ENCODE data around the gene TRRAP.

TRRAP gene

GRCh38 chr7:98992076-98992475, 113.7 kb downstream of the TRRAP start:
- no peak overlapping the region for H3K4me3 Mint-ChIP-seq
- no peaks in the 10 kb centered on the region for H3K4me1 Mint-ChIP-seq
- H3K27me3 Mint-ChIP-seq (ENCODE audit: low read depth): no peaks in the 10 kb centered on the region
- H3K9me3 Mint-ChIP-seq: no peaks in the 10 kb centered on the region
- TF ChIP-seq CTCF (IDR thresholded peaks at IDR 0.05; ENCODE audit: unreplicated experiment in 3 of 3): no peak
- no peak overlapping the region for H3K27ac Mint-ChIP-seq
- peaks cover 81% of the 10 kb centered on the region for H3K36me3 Mint-ChIP-seq (ENCODE audit: low read depth)

- no peaks in the 10 kb centered on the region for H3K4me1 Mint-ChIP-seq
- peaks cover 74% of the 10 kb centered on the region for H3K36me3 Mint-ChIP-seq (ENCODE audit: low read depth)
- TF ChIP-seq CTCF (IDR thresholded peaks at IDR 0.05; ENCODE audit: unreplicated experiment in 3 of 3): no peak
- no peaks in the 10 kb centered on the region for H3K9me3 Mint-ChIP-seq
- no peak overlapping the region for H3K27ac Mint-ChIP-seq
- H3K4me3 Mint-ChIP-seq: no peak overlapping the region
- no peaks in the 10 kb centered on the region for H3K27me3 Mint-ChIP-seq (ENCODE audit: low read depth)
Observed at GRCh38 chr7:98993024-98993897, 114.9 kb downstream of the TRRAP start.

- H3K27ac Mint-ChIP-seq: no peak overlapping the region
- no peaks in the 10 kb centered on the region for H3K27me3 Mint-ChIP-seq (ENCODE audit: low read depth)
- no peaks in the 10 kb centered on the region for H3K9me3 Mint-ChIP-seq
- H3K4me1 Mint-ChIP-seq: no peaks in the 10 kb centered on the region
- no peak for TF ChIP-seq CTCF (IDR thresholded peaks at IDR 0.05; ENCODE audit: unreplicated experiment in 3 of 3)
- H3K4me3 Mint-ChIP-seq: no peak overlapping the region
- H3K36me3 Mint-ChIP-seq (ENCODE audit: low read depth): peaks cover 74% of the 10 kb centered on the region
Observed at GRCh38 chr7:98994046-98994944, 116.0 kb downstream of the TRRAP start.

GRCh38 chr7:98995111-98995510, 116.8 kb downstream of the TRRAP start:
- no peak overlapping the region for H3K27ac Mint-ChIP-seq
- no peaks in the 10 kb centered on the region for H3K9me3 Mint-ChIP-seq
- no peaks in the 10 kb centered on the region for H3K4me1 Mint-ChIP-seq
- H3K4me3 Mint-ChIP-seq: no peak overlapping the region
- H3K36me3 Mint-ChIP-seq (ENCODE audit: low read depth): peaks cover 72% of the 10 kb centered on the region
- no peak for TF ChIP-seq CTCF (IDR thresholded peaks at IDR 0.05; ENCODE audit: unreplicated experiment in 3 of 3)
- H3K27me3 Mint-ChIP-seq (ENCODE audit: low read depth): no peaks in the 10 kb centered on the region

GRCh38 chr7:98995523-98996149, 117.3 kb downstream of the TRRAP start:
- H3K4me3 Mint-ChIP-seq: no peak overlapping the region
- H3K27ac Mint-ChIP-seq: no peak overlapping the region
- H3K4me1 Mint-ChIP-seq: no peaks in the 10 kb centered on the region
- H3K36me3 Mint-ChIP-seq (ENCODE audit: low read depth): peaks cover 69% of the 10 kb centered on the region
- H3K27me3 Mint-ChIP-seq (ENCODE audit: low read depth): no peaks in the 10 kb centered on the region
- no peaks in the 10 kb centered on the region for H3K9me3 Mint-ChIP-seq
- no peak for TF ChIP-seq CTCF (IDR thresholded peaks at IDR 0.05; ENCODE audit: unreplicated experiment in 3 of 3)

All from nephron (organoid).